ENCODE results near the gene KRI1. TPM values are rescaled to one million over a fixed set of nuclear protein-coding genes. Genes with fewer than 3 reads are reported as not detected.

Gene KRI1
- total RNA-seq, 2 donors from 2014 or later: 45.2 to 47.7 TPM

DNA sequence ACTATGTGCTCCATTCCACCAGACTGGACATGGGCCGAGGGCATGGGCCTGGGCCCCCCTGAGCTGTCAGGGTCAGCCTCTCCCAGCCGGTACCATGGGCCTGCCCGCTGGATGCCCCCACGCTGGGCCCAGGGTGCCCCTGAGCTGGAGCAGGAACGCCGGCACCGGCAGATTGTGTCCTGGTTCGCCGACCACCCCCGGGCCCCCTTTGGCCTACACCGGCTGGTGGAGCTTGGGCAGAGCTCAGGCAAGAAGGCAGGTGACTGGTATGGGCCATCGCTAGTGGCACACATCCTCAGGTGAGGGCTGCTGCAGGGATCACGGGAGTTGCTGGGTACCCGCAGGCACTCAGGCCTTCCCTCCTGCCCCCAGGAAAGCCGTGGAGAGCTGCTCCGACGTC is 19.0 kb downstream of the KRI1 start:
- H3K27me3 Mint-ChIP-seq (ENCODE audit: insufficient read depth): no peaks in the 10 kb centered on the region
- H3K27ac Mint-ChIP-seq: no peak overlapping the region
- no peak overlapping the region for H3K9ac ChIP-seq (ENCODE audit: extremely low read depth, low read length, poor library complexity, severe bottlenecking)
- H3K9me3 Mint-ChIP-seq: no peaks in the 10 kb centered on the region
- no peaks in the 10 kb centered on the region for H3K4me1 Mint-ChIP-seq
- no peaks in the 10 kb centered on the region for H3K27me3 ChIP-seq (ENCODE audit: control insufficient read depth, insufficient read depth, low read length, poor library complexity, severe bottlenecking)
- no peak overlapping the region for H3K4me3 Mint-ChIP-seq
- H3K9me3 ChIP-seq (ENCODE audit: control insufficient read depth, low read length): no peaks in the 10 kb centered on the region
- 96 to 98% methylated on average over 13 to 17 of the region's 17 CpGs for WGBS, 2 experiments (ENCODE audit: insufficient coverage in 1 of 2, insufficient read length in 1 of 2)
- DNase-seq: no peak
- TF ChIP-seq, protein P1, sequence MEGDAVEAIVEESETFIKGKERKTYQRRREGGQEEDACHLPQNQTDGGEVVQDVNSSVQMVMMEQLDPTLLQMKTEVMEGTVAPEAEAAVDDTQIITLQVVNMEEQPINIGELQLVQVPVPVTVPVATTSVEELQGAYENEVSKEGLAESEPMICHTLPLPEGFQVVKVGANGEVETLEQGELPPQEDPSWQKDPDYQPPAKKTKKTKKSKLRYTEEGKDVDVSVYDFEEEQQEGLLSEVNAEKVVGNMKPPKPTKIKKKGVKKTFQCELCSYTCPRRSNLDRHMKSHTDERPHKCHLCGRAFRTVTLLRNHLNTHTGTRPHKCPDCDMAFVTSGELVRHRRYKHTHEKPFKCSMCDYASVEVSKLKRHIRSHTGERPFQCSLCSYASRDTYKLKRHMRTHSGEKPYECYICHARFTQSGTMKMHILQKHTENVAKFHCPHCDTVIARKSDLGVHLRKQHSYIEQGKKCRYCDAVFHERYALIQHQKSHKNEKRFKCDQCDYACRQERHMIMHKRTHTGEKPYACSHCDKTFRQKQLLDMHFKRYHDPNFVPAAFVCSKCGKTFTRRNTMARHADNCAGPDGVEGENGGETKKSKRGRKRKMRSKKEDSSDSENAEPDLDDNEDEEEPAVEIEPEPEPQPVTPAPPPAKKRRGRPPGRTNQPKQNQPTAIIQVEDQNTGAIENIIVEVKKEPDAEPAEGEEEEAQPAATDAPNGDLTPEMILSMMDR (conservative IDR thresholded peaks at IDR 0.05): no peak
- peaks cover 15% of the 10 kb centered on the region for H3K36me3 ChIP-seq (ENCODE audit: control insufficient read depth, insufficient read depth, low read length)
- no peak overlapping the region for H3K4me3 ChIP-seq (ENCODE audit: low read length)
- peaks cover 37% of the 10 kb centered on the region for H3K36me3 Mint-ChIP-seq (ENCODE audit: low read depth)
- no peak overlapping the region for H3K27ac ChIP-seq (ENCODE audit: low read depth, low read length)
- no peaks in the 10 kb centered on the region for H3K4me1 ChIP-seq (ENCODE audit: control insufficient read depth, insufficient read depth, low read length)

DNA sequence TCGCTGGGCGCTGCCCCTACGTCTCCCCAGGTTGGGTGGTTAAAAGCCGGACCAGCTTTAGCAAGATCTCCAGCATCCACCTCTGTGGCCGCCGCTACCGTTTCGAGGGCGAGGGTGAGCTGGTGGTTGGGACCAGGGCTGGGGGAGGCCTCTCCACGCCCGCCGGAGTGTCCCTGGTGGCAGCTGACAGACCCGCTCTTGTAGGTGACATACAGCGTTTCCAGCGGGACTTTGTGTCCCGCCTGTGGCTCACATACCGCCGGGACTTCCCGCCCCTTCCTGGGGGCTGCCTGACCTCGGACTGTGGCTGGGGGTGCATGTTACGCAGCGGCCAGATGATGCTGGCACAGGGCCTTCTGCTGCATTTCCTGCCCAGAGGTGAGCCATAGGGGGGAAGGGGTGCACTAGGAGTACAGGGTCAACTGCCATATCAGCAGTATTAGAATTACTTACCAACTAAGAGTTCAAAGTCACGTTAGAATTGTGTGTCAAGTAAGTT is 21.0 kb downstream of the KRI1 start:
- H3K27ac Mint-ChIP-seq: no peak overlapping the region
- peaks cover 15% of the 10 kb centered on the region for H3K36me3 ChIP-seq (ENCODE audit: control insufficient read depth, insufficient read depth, low read length)
- no peaks in the 10 kb centered on the region for H3K9me3 ChIP-seq (ENCODE audit: control insufficient read depth, low read length)
- H3K4me1 Mint-ChIP-seq: no peaks in the 10 kb centered on the region
- no peaks in the 10 kb centered on the region for H3K9me3 Mint-ChIP-seq
- WGBS, 2 experiments (ENCODE audit: insufficient coverage in 1 of 2, insufficient read length in 1 of 2): 89 to 90% methylated on average over 20 to 23 of the region's 23 CpGs
- H3K27me3 ChIP-seq (ENCODE audit: control insufficient read depth, insufficient read depth, low read length, poor library complexity, severe bottlenecking): no peaks in the 10 kb centered on the region
- no peaks in the 10 kb centered on the region for H3K4me1 ChIP-seq (ENCODE audit: control insufficient read depth, insufficient read depth, low read length)
- peak overlapping the region; percentile 85 for H3K4me3 ChIP-seq (ENCODE audit: low read length)
- peak overlapping the region; percentile 81 for H3K4me3 Mint-ChIP-seq
- H3K36me3 Mint-ChIP-seq (ENCODE audit: low read depth): peaks cover 21% of the 10 kb centered on the region
- DNase-seq: peak; percentile 57
- no peak overlapping the region for H3K9ac ChIP-seq (ENCODE audit: extremely low read depth, low read length, poor library complexity, severe bottlenecking)
- TF ChIP-seq, protein P1 (conservative IDR thresholded peaks at IDR 0.05): no peak
- no peak overlapping the region for H3K27ac ChIP-seq (ENCODE audit: low read depth, low read length)
- H3K27me3 Mint-ChIP-seq (ENCODE audit: insufficient read depth): peaks cover 1% of the 10 kb centered on the region

GRCh38 chr19:10544242-10544752 is 21.5 kb downstream of the KRI1 start:
- peak overlapping the region; percentile 85 for H3K4me3 ChIP-seq (ENCODE audit: low read length)
- WGBS, 2 experiments (ENCODE audit: insufficient coverage in 1 of 2, insufficient read length in 1 of 2): 6 to 28% methylated on average over 16 to 22 of the region's 22 CpGs
- H3K36me3 Mint-ChIP-seq (ENCODE audit: low read depth): peaks cover 19% of the 10 kb centered on the region
- no peaks in the 10 kb centered on the region for H3K4me1 Mint-ChIP-seq
- DNase-seq: peak; percentile 63
- no peaks in the 10 kb centered on the region for H3K9me3 Mint-ChIP-seq
- H3K4me3 Mint-ChIP-seq: peak overlapping the region; percentile 81
- no peaks in the 10 kb centered on the region for H3K9me3 ChIP-seq (ENCODE audit: control insufficient read depth, low read length)
- H3K27ac Mint-ChIP-seq: peak overlapping the region; percentile 83
- peaks cover 15% of the 10 kb centered on the region for H3K36me3 ChIP-seq (ENCODE audit: control insufficient read depth, insufficient read depth, low read length)
- no peak overlapping the region for H3K27ac ChIP-seq (ENCODE audit: low read depth, low read length)
- H3K9ac ChIP-seq (ENCODE audit: extremely low read depth, low read length, poor library complexity, severe bottlenecking): peak overlapping the region; percentile 76
- H3K27me3 ChIP-seq (ENCODE audit: control insufficient read depth, insufficient read depth, low read length, poor library complexity, severe bottlenecking): no peaks in the 10 kb centered on the region
- TF ChIP-seq, protein P1 (conservative IDR thresholded peaks at IDR 0.05): no peak
- peaks cover 2% of the 10 kb centered on the region for H3K27me3 Mint-ChIP-seq (ENCODE audit: insufficient read depth)
- no peaks in the 10 kb centered on the region for H3K4me1 ChIP-seq (ENCODE audit: control insufficient read depth, insufficient read depth, low read length)
